Keratinocyte (primary cell): ENCODE measurements around the gene ADAD2. TPM values are rescaled to one million over a fixed set of nuclear protein-coding genes. Genes with fewer than 3 reads are reported as not detected.

Source experiments
- DNase-seq: peaks from one replicate; pipeline ENCODE4 v3.0.0-alpha.2; 2011; ENCODE audit warnings: low read depth, missing footprints, low spot score
- FAIRE-seq: peaks from 2 replicates; lab custom pipeline; 2011; peaks lifted over from hg19 to GRCh38; lab: Jason Lieb, UNC
- H2AFZ ChIP-seq: 2 replicates; pipeline ENCODE4 v1.6.0; 2012; ENCODE audit warnings: low read length, control low read depth, inconsistent platforms; ENCODE audit not compliant: control insufficient read depth
- H3K27ac ChIP-seq: 2 replicates; pipeline ENCODE4 v1.5.1; 2011; ENCODE audit warnings: low read length; ENCODE audit not compliant: control insufficient read depth, insufficient read depth
- H3K27me3 ChIP-seq: 3 replicates; pipeline ENCODE4 v1.6.0; 2011; ENCODE audit warnings: low read length; ENCODE audit not compliant: control insufficient read depth, insufficient read depth; ENCODE audit errors: extremely low read depth
- H3K36me3 ChIP-seq, 2 experiments: 2 replicates in 1 of 2; 3 replicates in 1 of 2; pipeline ENCODE4 v1.5.1; 2011; ENCODE audit warnings: low read length in 2 of 2, mild to moderate bottlenecking in 1 of 2; ENCODE audit not compliant: control insufficient read depth in 2 of 2, insufficient read depth in 2 of 2; ENCODE audit errors: extremely low read depth in 1 of 2
- H3K4me1 ChIP-seq: 3 replicates; pipeline ENCODE4 v1.5.1; 2011; ENCODE audit warnings: low read length; ENCODE audit not compliant: control insufficient read depth, insufficient read depth; ENCODE audit errors: extremely low read depth
- H3K4me2 ChIP-seq: 3 replicates; pipeline ENCODE4 v1.6.0; 2011; ENCODE audit warnings: low read depth, low read length; ENCODE audit not compliant: control insufficient read depth, insufficient read depth; ENCODE audit errors: extremely low read depth
- H3K4me3 ChIP-seq, 3 experiments: fragments of 200-600 bp in 1 of 3; sonication (generic) in 1 of 3; 2 replicates in 2 of 3; 3 replicates in 1 of 3; pipeline ENCODE4 v1.5.1; 2011 to 2016; ENCODE audit warnings: low read length in 3 of 3, mild to moderate bottlenecking in 3 of 3, control low read depth in 2 of 3, inconsistent platforms in 1 of 3, low read depth in 1 of 3, mixed read lengths in 1 of 3, mixed run types in 1 of 3, moderate library complexity in 1 of 3; ENCODE audit not compliant: control insufficient read depth in 2 of 3, insufficient read depth in 2 of 3; ENCODE audit errors: extremely low read depth in 1 of 3
- H3K79me2 ChIP-seq: 2 replicates; pipeline ENCODE4 v1.6.0; 2012; ENCODE audit warnings: low read length; ENCODE audit not compliant: control insufficient read depth, insufficient read depth
- H3K9ac ChIP-seq: 3 replicates; pipeline ENCODE4 v1.6.0; 2011; ENCODE audit warnings: low read length; ENCODE audit not compliant: control insufficient read depth, insufficient read depth; ENCODE audit errors: extremely low read depth
- H3K9me1 ChIP-seq: 3 replicates; pipeline ENCODE4 v1.6.0; 2011; ENCODE audit warnings: low read length; ENCODE audit not compliant: control insufficient read depth, insufficient read depth; ENCODE audit errors: extremely low read depth
- H3K9me3 ChIP-seq: 2 replicates; pipeline ENCODE4 v1.5.1; 2012; ENCODE audit warnings: low read depth, low read length; ENCODE audit not compliant: control insufficient read depth
- H4K20me1 ChIP-seq: 3 replicates; pipeline ENCODE4 v1.6.0; 2011; ENCODE audit warnings: low read length; ENCODE audit not compliant: control insufficient read depth, insufficient read depth; ENCODE audit errors: extremely low read depth
- CTCF ChIP-seq, 3 experiments: IDR thresholded peaks in 1 of 3; conservative IDR thresholded peaks in 1 of 3; optimal IDR thresholded peaks in 1 of 3; 2 replicates in 2 of 3; 3 replicates in 1 of 3; pipeline versions ENCODE3 to v1.5.1; 2011; ENCODE audit warnings: low read length in 3 of 3, mild to moderate bottlenecking in 3 of 3, moderate library complexity in 2 of 3, control low read depth in 1 of 3, inconsistent platforms in 1 of 3; ENCODE audit not compliant: insufficient read depth in 2 of 3; ENCODE audit errors: extremely low read depth in 1 of 3
- EZH2 ChIP-seq: IDR thresholded peaks from one replicate; pipeline ENCODE4 v1.6.1; 2012; ENCODE audit warnings: inconsistent platforms, mild to moderate bottlenecking, low read length, moderate library complexity
- dilution Hi-C: fragments of 300-500 bp; cut with MboI; formaldehyde crosslinking; loops from one replicate; pipeline ENCODE4 v1.7.0; 2020; ENCODE audit warnings: low sequenced_read_pairs; ENCODE audit not compliant: extremely low pct_ligation_motif_present
- polyA plus RNA-seq, 5 experiments: library from polyadenylated mRNA; depleted of rRNA in 3 of 5; stranded (reverse) in 3 of 5; stranded (forward) in 1 of 5; unstranded in 1 of 5; fragments of >200 nt; gene quantifications; 1 replicate in 1 of 5; 2 replicates in 3 of 5; 3 replicates in 1 of 5; pipeline versions ENCODE4 v1.2.1 to v1.2.3, GENCODE V29; 2011 to 2012; ENCODE audit warnings: missing spikeins in 2 of 5, low read depth in 1 of 5, low replicate concordance in 1 of 5

The ADAD2 gene
- polyA plus RNA-seq, 1 donor (not counting 4 experiments of a cell fraction or from before 2014, with no cell fraction given): not detected

GRCh38 chr16:84183911-84184591, 6.9 kb upstream of the ADAD2 start:
- H3K36me3 ChIP-seq: peaks cover 10 to 22% of the 10 kb centered on the region in 2 experiments
- TF ChIP-seq EZH2: no peak
- peak in 1 of 3 experiments; percentile 15 for TF ChIP-seq CTCF (optimal IDR thresholded peaks at IDR 0.05 in 1 of 3, IDR thresholded peaks at IDR 0.05 in 1 of 3, conservative IDR thresholded peaks at IDR 0.05 in 1 of 3; ENCODE audit: extremely low read depth in 1 of 3, insufficient read depth in 2 of 3, low read length in 3 of 3)
- H3K9me1 ChIP-seq: no peaks in the 10 kb centered on the region
- H4K20me1 ChIP-seq: peaks cover 2% of the 10 kb centered on the region
- no peak overlapping the region for H3K9ac ChIP-seq
- H3K79me2 ChIP-seq: peaks cover 34% of the 10 kb centered on the region
- FAIRE-seq (no peak), DNase-seq (no peak)
- no peak overlapping the region for H3K4me2 ChIP-seq
- no peak overlapping the region for H3K27ac ChIP-seq
- H3K4me1 ChIP-seq: peaks cover 4% of the 10 kb centered on the region
- H3K9me3 ChIP-seq: no peaks in the 10 kb centered on the region
- H3K27me3 ChIP-seq: no peaks in the 10 kb centered on the region
- dilution Hi-C loops: no loop called here
- H3K4me3 ChIP-seq: no peak overlapping the region
- H2AFZ ChIP-seq: no peak overlapping the region

- DNase-seq (no peak), FAIRE-seq (no peak)
- no peaks in the 10 kb centered on the region for H3K9me3 ChIP-seq
- no peaks in the 10 kb centered on the region for H3K27me3 ChIP-seq
- peaks cover 34% of the 10 kb centered on the region for H3K79me2 ChIP-seq
- TF ChIP-seq EZH2: no peak
- TF ChIP-seq CTCF (optimal IDR thresholded peaks at IDR 0.05 in 1 of 3, IDR thresholded peaks at IDR 0.05 in 1 of 3, conservative IDR thresholded peaks at IDR 0.05 in 1 of 3; ENCODE audit: extremely low read depth in 1 of 3, insufficient read depth in 2 of 3, low read length in 3 of 3): no peak
- peaks cover 2% of the 10 kb centered on the region for H4K20me1 ChIP-seq
- dilution Hi-C loops: no loop called here
- H3K27ac ChIP-seq: no peak overlapping the region
- peaks cover 4% of the 10 kb centered on the region for H3K4me1 ChIP-seq
- H3K4me3 ChIP-seq: no peak overlapping the region
- no peaks in the 10 kb centered on the region for H3K9me1 ChIP-seq
- H3K4me2 ChIP-seq: no peak overlapping the region
- H3K36me3 ChIP-seq: peaks cover 8 to 22% of the 10 kb centered on the region in 2 experiments
- no peak overlapping the region for H2AFZ ChIP-seq
- H3K9ac ChIP-seq: no peak overlapping the region
Measured at GRCh38 chr16:84184775-84185174, 6.2 kb upstream of the ADAD2 start.
